GM23338 (cell line): ENCODE results near the gene KLF2. TPM values are rescaled to one million over a fixed set of nuclear protein-coding genes. Genes with fewer than 3 reads are reported as not detected.

Experiments used
- ATAC-seq: fragments of 200-7000 bp; cut with Tn5 transposase; 3 replicates; pipeline ENCODE4 v1.9.1; 2020
- DNase-seq: peaks from one replicate; pipeline ENCODE4 v3.0.0-alpha.2; 2015; ENCODE audit warnings: low spot score
- H2AFZ ChIP-seq: fragments of 200-600 bp; sonication (generic); 2 replicates; pipeline ENCODE4 v1.8.0; 2016; ENCODE audit warnings: antibody characterized with exemption, mild to moderate bottlenecking, moderate library complexity
- H3F3A ChIP-seq: fragments of 200-600 bp; sonication (generic); replicated peaks from 2 replicates; pipeline ENCODE4 v1.8.0; 2017; ENCODE audit warnings: antibody characterized with exemption, mixed run types, low read depth
- H3K27ac ChIP-seq: fragments of 200-600 bp; sonication (generic); 2 replicates; pipeline ENCODE4 v1.6.1; 2016; ENCODE audit warnings: low read depth
- H3K27me3 ChIP-seq: fragments of 200-600 bp; sonication (generic); 2 replicates; pipeline ENCODE4 v1.8.0; 2016; ENCODE audit warnings: mild to moderate bottlenecking, mixed run types, moderate library complexity; ENCODE audit not compliant: insufficient read depth
- H3K36me3 ChIP-seq: fragments of 200-600 bp; sonication (generic); 2 replicates; pipeline ENCODE4 v1.8.0; 2016; ENCODE audit warnings: mild to moderate bottlenecking; ENCODE audit not compliant: insufficient read depth
- H3K4me1 ChIP-seq: fragments of 200-600 bp; sonication (generic); 2 replicates; pipeline ENCODE4 v1.8.0; 2016; ENCODE audit warnings: mild to moderate bottlenecking, moderate library complexity; ENCODE audit not compliant: insufficient read depth
- H3K4me2 ChIP-seq: fragments of 200-600 bp; sonication (generic); 2 replicates; pipeline ENCODE4 v1.7.1; 2017; ENCODE audit warnings: mixed run types
- H3K4me3 ChIP-seq: fragments of 200-600 bp; sonication (generic); 2 replicates; pipeline ENCODE4 v1.6.1; 2016; ENCODE audit warnings: mixed run types
- H3K79me2 ChIP-seq: fragments of 200-600 bp; sonication (generic); replicated peaks from 2 replicates; pipeline ENCODE4 v1.8.0; 2017; ENCODE audit warnings: mild to moderate bottlenecking; ENCODE audit not compliant: insufficient read depth
- H3K9me2 ChIP-seq: fragments of 200-600 bp; sonication (generic); 2 replicates; pipeline ENCODE4 v1.8.0; 2017; ENCODE audit not compliant: insufficient read depth
- H4K20me1 ChIP-seq: fragments of 200-600 bp; sonication (generic); replicated peaks from 2 replicates; pipeline ENCODE4 v1.8.0; 2017; ENCODE audit warnings: mild to moderate bottlenecking; ENCODE audit not compliant: insufficient read depth
- H3K27ac Mint-ChIP-seq: 2 replicates; pipeline ENCODE4 v1.8.0; 2020; ENCODE audit warnings: inconsistent platforms, mild to moderate bottlenecking, moderate library complexity, mixed read lengths
- H3K27me3 Mint-ChIP-seq: 3 replicates; pipeline ENCODE4 v1.8.0; 2022; ENCODE audit warnings: low read depth, mild to moderate bottlenecking, moderate library complexity, mixed read lengths, inconsistent platforms; ENCODE audit not compliant: insufficient read depth, poor library complexity
- H3K36me3 Mint-ChIP-seq: 3 replicates; pipeline ENCODE4 v1.8.0; 2021; ENCODE audit warnings: low read depth, mild to moderate bottlenecking, inconsistent platforms, moderate library complexity, mixed read lengths
- H3K4me1 Mint-ChIP-seq: 3 replicates; pipeline ENCODE4 v1.8.0; 2020; ENCODE audit warnings: mild to moderate bottlenecking, inconsistent platforms, mixed read lengths
- H3K4me3 Mint-ChIP-seq: 3 replicates; pipeline ENCODE4 v1.8.0; 2021; ENCODE audit warnings: moderate library complexity, mild to moderate bottlenecking, inconsistent platforms, mixed read lengths
- H3K9me3 Mint-ChIP-seq: 3 replicates; pipeline ENCODE4 v1.8.0; 2020; ENCODE audit warnings: moderate library complexity, mild to moderate bottlenecking, inconsistent platforms, mixed read lengths
- CREB1 ChIP-seq: fragments of 250-450 bp; sonication (Bioruptor Pico); IDR thresholded peaks from 2 replicates; pipeline ENCODE4 v1.5.0; 2020; ENCODE audit warnings: low read depth, mild to moderate bottlenecking, moderate library complexity
- CTCF ChIP-seq, 2 experiments: fragments of 200-600 bp in 1 of 2; sonication (generic) in 1 of 2; conservative IDR thresholded peaks; 2 replicates each; pipeline versions ENCODE4 v1.5.1 to v1.6.1; 2016 to 2017; ENCODE audit warnings: antibody characterized with exemption in 2 of 2, low read depth in 2 of 2, mild to moderate bottlenecking in 2 of 2, moderate library complexity in 1 of 2
- EZH2 ChIP-seq: fragments of 200-600 bp; sonication (generic); IDR thresholded peaks from one replicate; pipeline ENCODE4 v1.8.0; 2017; ENCODE audit warnings: antibody characterized with exemption, mild to moderate bottlenecking, low read depth; ENCODE audit not compliant: unreplicated experiment
- EZH2phosphoT487 ChIP-seq: fragments of 200-600 bp; sonication (generic); IDR thresholded peaks from one replicate; pipeline ENCODE4 v1.8.1; 2018; ENCODE audit warnings: antibody characterized with exemption; ENCODE audit not compliant: unreplicated experiment
- JUNB ChIP-seq: IDR thresholded peaks from one replicate; pipeline ENCODE4 v1.6.1; 2016; ENCODE audit warnings: antibody characterized with exemption; ENCODE audit not compliant: unreplicated experiment
- NANOG ChIP-seq: IDR thresholded peaks from 2 replicates; pipeline ENCODE4 v1.6.1; 2016; ENCODE audit warnings: antibody characterized with exemption, borderline replicate concordance
- POLR2AphosphoS5 ChIP-seq: IDR thresholded peaks from 2 replicates; pipeline ENCODE4 v1.6.1; 2016; ENCODE audit warnings: antibody characterized with exemption, low read depth
- STAT1 ChIP-seq: IDR thresholded peaks from one replicate; pipeline ENCODE4 v1.6.1; 2016; ENCODE audit warnings: antibody characterized with exemption; ENCODE audit not compliant: unreplicated experiment
- ZNF114 ChIP-seq: fragments of 250-450 bp; sonication (Bioruptor Pico); IDR thresholded peaks from 2 replicates; pipeline ENCODE4 v1.5.0; 2020; ENCODE audit warnings: mild to moderate bottlenecking, moderate library complexity
- ZNF331 ChIP-seq: fragments of 250-450 bp; sonication (Bioruptor Pico); IDR thresholded peaks from 2 replicates; pipeline ENCODE4 v1.5.0; 2020; ENCODE audit warnings: low read depth, mild to moderate bottlenecking, moderate library complexity
- polyA plus RNA-seq: library from polyadenylated mRNA; unstranded; fragments of >200 nt; fragmentation: Nextera tagmentation; extraction: Ambion mirVana; gene quantifications from 2 replicates; pipeline ENCODE4 v1.2.1, GENCODE V29; 2016
- total RNA-seq: library from RNA; depleted of rRNA; stranded (reverse); fragments of >200 nt; shearing (Covaris generic); gene quantifications from 2 replicates; pipeline ENCODE4 v1.2.3, GENCODE V29; 2014
- TF ChIP-seq, protein P1 (sequence below): IDR thresholded peaks from 2 replicates; pipeline ENCODE4 v1.6.1; 2016; ENCODE audit warnings: antibody characterized with exemption
- TF ChIP-seq, protein P2 (sequence below): fragments of 250-450 bp; sonication (Bioruptor Pico); IDR thresholded peaks from 2 replicates; pipeline ENCODE4 v1.5.0; 2020; ENCODE audit warnings: mild to moderate bottlenecking, moderate library complexity
- TF ChIP-seq, protein P3 (sequence below): IDR thresholded peaks from one replicate; pipeline ENCODE4 v1.6.1; 2018; ENCODE audit warnings: antibody characterized with exemption; ENCODE audit not compliant: unreplicated experiment

Gene KLF2
- total and polyA plus RNA-seq, 2 experiments from 2014 or later: 0.90 TPM; not detected in 1

- Mint-ChIP-seq H3K27ac (no peak overlapping the region), H3K27me3 (peaks cover 6% of the 10 kb centered on the region), H3K4me3 (no peak overlapping the region), H3K4me1 (no peaks in the 10 kb centered on the region), H3K36me3 (peaks cover 32% of the 10 kb centered on the region), H3K9me3 (no peaks in the 10 kb centered on the region)
- Histone ChIP-seq H4K20me1 (peaks cover 3% of the 10 kb centered on the region; the same call in 1 of the 2 replicates), H3K4me3 (no peak overlapping the region), H3K27me3 (no peaks in the 10 kb centered on the region), H3K4me1 (no peaks in the 10 kb centered on the region), H3K9me2 (no peaks in the 10 kb centered on the region), H3K36me3 (peaks cover 5% of the 10 kb centered on the region; the same call in 1 of the 2 replicates), H3K27ac (no peak overlapping the region), H3K4me2 (no peak overlapping the region), H2AFZ (no peak overlapping the region), H3F3A (no peaks in the 10 kb centered on the region), H3K79me2 (no peaks in the 10 kb centered on the region)
- ATAC-seq (no peak), DNase-seq (no peak)
- TF ChIP-seq, protein P1, sequence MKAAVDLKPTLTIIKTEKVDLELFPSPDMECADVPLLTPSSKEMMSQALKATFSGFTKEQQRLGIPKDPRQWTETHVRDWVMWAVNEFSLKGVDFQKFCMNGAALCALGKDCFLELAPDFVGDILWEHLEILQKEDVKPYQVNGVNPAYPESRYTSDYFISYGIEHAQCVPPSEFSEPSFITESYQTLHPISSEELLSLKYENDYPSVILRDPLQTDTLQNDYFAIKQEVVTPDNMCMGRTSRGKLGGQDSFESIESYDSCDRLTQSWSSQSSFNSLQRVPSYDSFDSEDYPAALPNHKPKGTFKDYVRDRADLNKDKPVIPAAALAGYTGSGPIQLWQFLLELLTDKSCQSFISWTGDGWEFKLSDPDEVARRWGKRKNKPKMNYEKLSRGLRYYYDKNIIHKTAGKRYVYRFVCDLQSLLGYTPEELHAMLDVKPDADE: no peak
- no peak for TF ChIP-seq EZH2
- no peak for TF ChIP-seq EZH2phosphoT487
- TF ChIP-seq NANOG: no peak
- TF ChIP-seq ZNF331 (CRISPR knock-in tag): no peak
- TF ChIP-seq, protein P2, sequence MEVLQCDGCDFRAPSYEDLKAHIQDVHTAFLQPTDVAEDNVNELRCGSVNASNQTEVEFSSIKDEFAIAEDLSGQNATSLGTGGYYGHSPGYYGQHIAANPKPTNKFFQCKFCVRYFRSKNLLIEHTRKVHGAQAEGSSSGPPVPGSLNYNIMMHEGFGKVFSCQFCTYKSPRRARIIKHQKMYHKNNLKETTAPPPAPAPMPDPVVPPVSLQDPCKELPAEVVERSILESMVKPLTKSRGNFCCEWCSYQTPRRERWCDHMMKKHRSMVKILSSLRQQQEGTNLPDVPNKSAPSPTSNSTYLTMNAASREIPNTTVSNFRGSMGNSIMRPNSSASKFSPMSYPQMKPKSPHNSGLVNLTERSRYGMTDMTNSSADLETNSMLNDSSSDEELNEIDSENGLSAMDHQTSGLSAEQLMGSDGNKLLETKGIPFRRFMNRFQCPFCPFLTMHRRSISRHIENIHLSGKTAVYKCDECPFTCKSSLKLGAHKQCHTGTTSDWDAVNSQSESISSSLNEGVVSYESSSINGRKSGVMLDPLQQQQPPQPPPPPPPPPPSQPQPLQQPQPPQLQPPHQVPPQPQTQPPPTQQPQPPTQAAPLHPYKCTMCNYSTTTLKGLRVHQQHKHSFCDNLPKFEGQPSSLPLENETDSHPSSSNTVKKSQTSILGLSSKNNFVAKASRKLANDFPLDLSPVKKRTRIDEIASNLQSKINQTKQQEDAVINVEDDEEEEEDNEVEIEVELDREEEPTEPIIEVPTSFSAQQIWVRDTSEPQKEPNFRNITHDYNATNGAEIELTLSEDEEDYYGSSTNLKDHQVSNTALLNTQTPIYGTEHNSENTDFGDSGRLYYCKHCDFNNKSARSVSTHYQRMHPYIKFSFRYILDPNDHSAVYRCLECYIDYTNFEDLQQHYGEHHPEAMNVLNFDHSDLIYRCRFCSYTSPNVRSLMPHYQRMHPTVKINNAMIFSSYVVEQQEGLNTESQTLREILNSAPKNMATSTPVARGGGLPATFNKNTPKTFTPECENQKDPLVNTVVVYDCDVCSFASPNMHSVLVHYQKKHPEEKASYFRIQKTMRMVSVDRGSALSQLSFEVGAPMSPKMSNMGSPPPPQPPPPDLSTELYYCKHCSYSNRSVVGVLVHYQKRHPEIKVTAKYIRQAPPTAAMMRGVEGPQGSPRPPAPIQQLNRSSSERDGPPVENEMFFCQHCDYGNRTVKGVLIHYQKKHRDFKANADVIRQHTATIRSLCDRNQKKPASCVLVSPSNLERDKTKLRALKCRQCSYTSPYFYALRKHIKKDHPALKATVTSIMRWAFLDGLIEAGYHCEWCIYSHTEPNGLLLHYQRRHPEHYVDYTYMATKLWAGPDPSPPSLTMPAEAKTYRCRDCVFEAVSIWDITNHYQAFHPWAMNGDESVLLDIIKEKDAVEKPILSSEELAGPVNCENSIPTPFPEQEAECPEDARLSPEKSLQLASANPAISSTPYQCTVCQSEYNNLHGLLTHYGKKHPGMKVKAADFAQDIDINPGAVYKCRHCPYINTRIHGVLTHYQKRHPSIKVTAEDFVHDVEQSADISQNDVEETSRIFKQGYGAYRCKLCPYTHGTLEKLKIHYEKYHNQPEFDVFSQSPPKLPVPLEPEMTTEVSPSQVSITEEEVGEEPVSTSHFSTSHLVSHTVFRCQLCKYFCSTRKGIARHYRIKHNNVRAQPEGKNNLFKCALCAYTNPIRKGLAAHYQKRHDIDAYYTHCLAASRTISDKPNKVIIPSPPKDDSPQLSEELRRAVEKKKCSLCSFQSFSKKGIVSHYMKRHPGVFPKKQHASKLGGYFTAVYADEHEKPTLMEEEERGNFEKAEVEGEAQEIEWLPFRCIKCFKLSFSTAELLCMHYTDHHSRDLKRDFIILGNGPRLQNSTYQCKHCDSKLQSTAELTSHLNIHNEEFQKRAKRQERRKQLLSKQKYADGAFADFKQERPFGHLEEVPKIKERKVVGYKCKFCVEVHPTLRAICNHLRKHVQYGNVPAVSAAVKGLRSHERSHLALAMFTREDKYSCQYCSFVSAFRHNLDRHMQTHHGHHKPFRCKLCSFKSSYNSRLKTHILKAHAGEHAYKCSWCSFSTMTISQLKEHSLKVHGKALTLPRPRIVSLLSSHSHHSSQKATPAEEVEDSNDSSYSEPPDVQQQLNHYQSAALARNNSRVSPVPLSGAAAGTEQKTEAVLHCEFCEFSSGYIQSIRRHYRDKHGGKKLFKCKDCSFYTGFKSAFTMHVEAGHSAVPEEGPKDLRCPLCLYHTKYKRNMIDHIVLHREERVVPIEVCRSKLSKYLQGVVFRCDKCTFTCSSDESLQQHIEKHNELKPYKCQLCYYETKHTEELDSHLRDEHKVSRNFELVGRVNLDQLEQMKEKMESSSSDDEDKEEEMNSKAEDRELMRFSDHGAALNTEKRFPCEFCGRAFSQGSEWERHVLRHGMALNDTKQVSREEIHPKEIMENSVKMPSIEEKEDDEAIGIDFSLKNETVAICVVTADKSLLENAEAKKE (CRISPR knock-in tag): no peak
- no peak for TF ChIP-seq CREB1
- TF ChIP-seq STAT1: no peak
- no peak for TF ChIP-seq POLR2AphosphoS5
- TF ChIP-seq ZNF114: no peak
- TF ChIP-seq CTCF (conservative IDR thresholded peaks at IDR 0.05; ENCODE audit: low read depth in 2 of 2): no peak
- TF ChIP-seq, protein P3, sequence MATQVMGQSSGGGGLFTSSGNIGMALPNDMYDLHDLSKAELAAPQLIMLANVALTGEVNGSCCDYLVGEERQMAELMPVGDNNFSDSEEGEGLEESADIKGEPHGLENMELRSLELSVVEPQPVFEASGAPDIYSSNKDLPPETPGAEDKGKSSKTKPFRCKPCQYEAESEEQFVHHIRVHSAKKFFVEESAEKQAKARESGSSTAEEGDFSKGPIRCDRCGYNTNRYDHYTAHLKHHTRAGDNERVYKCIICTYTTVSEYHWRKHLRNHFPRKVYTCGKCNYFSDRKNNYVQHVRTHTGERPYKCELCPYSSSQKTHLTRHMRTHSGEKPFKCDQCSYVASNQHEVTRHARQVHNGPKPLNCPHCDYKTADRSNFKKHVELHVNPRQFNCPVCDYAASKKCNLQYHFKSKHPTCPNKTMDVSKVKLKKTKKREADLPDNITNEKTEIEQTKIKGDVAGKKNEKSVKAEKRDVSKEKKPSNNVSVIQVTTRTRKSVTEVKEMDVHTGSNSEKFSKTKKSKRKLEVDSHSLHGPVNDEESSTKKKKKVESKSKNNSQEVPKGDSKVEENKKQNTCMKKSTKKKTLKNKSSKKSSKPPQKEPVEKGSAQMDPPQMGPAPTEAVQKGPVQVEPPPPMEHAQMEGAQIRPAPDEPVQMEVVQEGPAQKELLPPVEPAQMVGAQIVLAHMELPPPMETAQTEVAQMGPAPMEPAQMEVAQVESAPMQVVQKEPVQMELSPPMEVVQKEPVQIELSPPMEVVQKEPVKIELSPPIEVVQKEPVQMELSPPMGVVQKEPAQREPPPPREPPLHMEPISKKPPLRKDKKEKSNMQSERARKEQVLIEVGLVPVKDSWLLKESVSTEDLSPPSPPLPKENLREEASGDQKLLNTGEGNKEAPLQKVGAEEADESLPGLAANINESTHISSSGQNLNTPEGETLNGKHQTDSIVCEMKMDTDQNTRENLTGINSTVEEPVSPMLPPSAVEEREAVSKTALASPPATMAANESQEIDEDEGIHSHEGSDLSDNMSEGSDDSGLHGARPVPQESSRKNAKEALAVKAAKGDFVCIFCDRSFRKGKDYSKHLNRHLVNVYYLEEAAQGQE: no peak
- TF ChIP-seq JUNB: no peak
Observed at GRCh38 chr19:16377521-16377920, 52.9 kb downstream of the KLF2 start.
